Measurements from ENCODE around the gene ZNF275.
"Not testable (repeated sequence)": the region's sequence is repeated elsewhere in the genome, so short reads cannot be mapped to it uniquely, and the experiment has no call there.

ZNF275 gene

GRCh38 chrX:153319295-153320046, 14.5 kb upstream of the ZNF275 start:
- no peak for DNase-seq

DNA sequence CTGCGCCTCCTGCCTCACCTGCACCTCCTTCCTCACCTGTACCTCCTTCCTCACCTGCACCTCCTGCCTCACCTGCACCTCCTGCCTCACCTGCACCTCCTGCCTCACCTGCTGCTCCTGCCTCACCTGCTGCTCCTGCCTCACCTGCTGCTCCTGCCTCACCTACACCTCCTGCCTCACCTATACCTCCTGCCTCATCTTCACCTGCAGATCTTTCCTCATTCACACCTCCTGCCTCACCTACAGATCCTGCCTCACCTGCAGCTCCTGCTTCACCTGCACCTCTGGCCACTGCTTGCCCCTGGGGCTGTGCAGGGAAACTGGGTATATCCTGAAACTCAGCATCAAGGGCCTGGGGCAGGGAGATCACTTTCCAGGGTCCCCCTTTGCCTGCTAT, 13.9 kb upstream of the ZNF275 start:
- not testable (repeated sequence) for DNase-seq

GRCh38 chrX:153320555-153321184, 13.3 kb upstream of the ZNF275 start:
- no peak for DNase-seq

DNA sequence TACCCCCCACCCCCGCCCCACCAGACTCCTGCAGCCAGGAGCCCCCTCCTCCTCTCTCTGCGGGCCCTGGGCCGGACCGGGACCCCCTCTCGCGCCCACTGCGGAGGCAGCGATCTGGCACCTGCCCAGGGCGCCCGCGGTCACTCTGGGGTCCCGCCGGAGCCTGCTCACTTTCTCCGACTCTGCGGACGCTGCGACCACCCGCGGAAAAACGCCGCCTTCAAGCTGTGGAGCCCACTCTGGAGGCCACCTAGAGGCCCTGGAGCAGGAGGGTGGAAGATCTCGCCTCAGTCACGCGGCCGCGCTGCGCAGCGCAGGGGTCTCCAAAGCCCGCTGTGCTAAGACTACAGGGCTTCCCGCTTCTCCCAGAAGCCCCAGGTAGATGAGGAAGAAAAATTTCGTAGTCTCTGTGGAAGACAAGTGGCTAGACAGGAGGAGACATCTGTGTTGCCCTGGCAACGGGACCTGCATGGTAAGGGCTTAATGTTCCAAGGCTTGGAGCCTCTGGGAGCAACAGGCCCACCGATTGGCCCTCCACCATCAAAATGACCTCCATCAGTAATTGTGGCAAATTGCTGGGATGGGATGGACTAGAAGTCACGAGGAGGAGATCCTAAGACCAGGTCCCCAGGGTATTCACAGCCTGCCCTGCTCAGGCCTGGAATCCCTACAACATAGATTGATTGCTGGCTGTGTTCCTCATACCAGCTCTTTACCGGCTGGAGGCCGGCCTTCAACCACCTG, 12.4 kb upstream of the ZNF275 start, which contains the start of gene PNMA6F:
Gene PNMA6F, minus strand, starts transcription at position 387 of the 744 bp plus-strand sequence. CDS start 1,093 bp downstream, outside the sequence.
- DNase-seq: no peak

GRCh38 chrX:153327561-153327960, 6.4 kb upstream of the ZNF275 start:
- no peak for DNase-seq

DNA sequence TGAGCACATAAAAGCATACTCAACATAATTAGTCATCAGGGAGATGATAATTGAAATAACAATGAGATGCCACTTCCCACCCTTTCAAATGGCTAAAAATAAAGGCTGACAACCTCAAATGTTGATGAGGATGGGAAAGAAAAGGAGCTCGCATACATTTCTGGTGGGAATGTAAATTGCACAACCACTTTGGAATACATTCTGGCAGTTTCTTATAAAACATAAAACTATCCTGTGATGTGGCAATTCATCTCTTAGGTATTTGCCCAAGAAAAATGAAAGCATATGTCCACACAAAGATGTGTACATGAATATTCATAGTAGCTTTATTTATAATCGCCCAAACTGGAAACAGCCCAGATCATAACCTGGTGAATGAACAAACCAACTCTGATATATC, 687 bp upstream of the ZNF275 start:
- no peak for DNase-seq

DNA sequence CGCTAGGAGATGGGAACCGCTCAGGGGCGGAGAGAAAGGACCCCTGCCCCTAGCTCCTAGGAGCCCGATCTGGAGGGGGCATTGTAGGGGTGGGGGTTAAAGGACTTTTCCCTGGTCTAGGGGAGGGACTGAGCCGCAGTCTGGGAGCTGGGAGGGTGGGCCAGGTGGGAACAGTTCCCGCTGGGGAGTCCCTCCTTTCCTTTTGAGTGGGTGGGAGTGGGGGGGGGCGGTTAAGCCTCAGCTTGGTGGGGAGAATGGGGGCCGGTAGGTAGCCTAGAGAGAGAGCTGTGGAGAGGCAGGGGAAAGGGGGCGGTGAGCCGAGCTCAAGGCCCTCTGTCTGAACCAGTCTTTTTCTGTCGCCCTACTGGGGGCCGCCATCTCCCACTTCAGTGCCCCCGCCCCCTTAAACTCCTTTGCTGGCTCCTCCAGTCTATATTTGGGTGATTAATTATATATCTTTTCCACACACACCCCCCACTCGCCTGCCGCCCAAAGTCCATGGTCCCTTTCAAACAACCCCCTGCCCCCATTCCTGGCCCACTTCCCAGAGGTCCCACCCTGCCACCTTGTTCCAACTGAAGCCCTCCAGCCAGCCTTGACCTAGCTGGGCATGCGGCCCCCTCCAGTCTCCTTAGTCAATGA, 822 bp downstream of the ZNF275 start:
- DNase-seq: no peak

DNA sequence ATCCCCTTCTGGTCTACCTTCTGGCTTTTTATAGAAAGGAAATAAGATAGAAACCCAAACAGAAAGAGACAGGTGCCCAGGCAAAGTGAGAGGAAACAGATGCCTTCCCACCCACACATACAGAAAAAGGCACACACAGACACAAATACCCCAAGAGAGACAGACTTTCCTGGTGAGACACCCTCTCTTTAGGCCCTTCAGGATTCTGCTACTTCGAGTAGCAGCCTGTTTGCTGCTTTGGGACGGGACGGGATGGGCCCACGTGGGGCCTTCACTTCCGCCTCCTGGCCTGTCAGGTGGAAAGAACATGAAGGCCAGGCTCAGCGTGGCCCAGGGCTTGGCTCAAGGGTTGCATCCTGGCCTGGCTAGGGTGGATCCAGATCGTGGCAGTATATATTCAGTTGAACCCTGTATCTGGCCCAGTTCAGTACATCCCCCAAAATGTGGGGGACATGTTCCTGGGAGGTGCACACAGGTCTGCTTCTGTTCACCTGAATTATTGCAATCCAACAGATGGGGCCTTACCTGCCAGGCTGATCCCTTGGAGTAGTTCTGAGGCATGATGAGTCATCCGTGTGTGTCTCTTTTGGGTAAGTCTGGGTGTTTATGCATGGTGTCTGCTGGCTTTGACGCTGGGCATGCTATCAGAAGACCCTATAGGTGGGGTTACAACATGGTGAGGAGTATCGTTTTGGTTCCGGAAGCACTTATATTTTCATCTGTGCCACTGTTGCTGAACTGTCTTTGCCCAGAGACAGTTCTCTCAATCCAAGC, 2.4 kb downstream of the ZNF275 start:
- DNase-seq: no peak

DNA sequence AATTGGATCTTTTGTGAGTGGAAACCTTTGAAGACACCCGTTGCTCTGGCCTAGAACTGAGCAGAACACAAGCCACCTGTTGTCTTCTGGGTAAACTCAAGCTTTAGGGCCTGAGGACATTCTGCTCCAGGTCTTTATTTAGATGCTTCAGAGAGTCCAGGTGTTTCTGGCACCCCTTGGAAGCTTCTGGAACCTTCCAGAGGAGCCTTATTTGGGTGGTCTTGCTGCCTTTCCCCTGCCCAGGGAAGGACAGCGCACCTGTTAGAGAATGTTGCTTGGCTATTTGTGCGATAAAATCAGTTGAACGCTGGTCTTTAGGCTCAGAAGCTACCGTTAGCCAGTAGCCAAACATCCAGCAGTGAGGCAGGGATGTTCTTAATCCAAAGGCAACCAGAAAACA, 3.0 kb downstream of the ZNF275 start:
- DNase-seq: no peak

GRCh38 chrX:153338836-153339235, 4.9 kb downstream of the ZNF275 start:
- no peak for DNase-seq

GRCh38 chrX:153339662-153340061, 5.7 kb downstream of the ZNF275 start:
- DNase-seq: no peak

DNA sequence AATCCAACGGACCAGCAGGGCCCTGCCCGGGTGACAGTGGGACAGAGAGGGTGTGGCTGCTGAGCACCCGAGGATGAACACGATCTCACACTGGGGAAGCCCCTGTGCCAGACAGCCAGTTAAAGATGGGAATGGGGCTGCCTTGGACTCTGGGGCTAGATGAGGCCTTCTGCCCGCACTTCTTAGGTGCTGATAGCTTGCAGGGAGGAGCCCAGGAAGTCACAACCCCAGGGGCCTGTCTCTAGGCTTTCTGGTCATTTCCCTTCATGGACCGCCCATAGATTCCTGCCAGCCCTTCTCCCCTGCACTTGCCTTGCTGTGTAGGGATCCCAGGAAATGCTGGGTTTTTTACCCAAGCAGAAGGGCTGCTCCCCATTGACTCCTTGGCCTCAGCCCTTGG, 6.2 kb downstream of the ZNF275 start:
- DNase-seq: no peak

GRCh38 chrX:153342762-153343558, 9.0 kb downstream of the ZNF275 start:
- DNase-seq: no peak

DNA sequence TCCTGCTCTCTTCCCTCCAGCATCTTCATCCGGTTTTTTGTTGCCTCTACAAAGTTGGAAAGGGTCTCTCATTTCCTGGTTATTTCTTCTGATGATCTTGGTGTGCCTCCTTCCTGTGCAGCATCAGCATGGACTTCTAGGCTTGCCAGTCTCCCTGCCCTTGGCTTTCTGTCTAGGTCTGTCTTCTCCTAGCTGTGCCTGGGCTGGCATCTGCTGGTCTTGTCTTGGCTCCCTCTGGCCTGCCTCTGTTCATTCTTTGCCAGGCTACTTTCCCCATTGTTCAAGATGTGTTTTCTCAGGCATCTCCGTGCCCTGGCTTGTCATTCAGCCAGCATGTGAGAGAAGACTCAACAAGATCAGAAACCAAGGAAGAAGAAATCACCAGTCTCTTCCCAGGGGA, 9.7 kb downstream of the ZNF275 start:
- no peak for DNase-seq

GRCh38 chrX:153347530-153347929, 13.6 kb downstream of the ZNF275 start:
- DNase-seq: no peak

GRCh38 chrX:153348421-153348820, 14.5 kb downstream of the ZNF275 start:
- no peak for DNase-seq

DNA sequence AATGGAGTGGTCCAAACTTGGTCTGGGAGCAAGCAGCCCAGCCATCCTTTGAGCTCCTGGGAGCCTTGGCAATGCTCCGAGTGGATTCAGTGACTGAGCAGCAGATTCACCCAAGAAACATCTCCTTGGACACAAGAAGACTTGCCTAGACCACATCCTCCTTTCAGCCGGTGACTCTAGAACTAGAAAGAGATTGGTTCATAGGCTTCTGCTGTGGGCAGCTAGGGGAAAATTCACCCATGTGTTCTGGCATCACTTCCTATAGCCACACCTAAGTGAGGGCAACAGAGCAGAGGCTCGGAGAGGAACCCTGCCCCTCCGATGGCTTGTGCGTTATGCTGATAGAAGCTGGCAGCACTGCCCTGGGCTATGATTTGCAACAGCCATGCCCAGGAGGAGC, 16.0 kb downstream of the ZNF275 start:
- no peak for DNase-seq

DNA sequence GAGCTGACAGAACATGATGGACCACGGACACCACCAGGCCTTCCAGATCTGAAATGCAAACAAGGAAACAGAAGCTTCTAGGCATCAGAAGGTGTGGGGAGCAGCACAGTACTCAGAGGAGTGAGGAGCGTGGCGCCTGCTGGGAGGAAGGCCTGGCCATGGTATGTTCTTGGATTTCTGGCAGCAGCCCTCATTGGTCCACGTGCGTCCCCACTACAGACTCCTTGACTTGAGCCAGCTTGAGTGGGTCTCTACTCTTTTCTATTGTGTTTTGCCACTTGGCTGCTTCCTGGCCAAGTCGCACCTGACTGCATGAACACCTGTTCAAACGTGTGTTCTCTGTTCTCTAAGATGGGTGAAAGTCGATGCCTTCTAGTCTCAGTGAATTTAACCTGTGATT, 18.0 kb downstream of the ZNF275 start:
- no peak for DNase-seq

- no peak for DNase-seq
Observed at GRCh38 chrX:153352858-153353257, 18.9 kb downstream of the ZNF275 start.

GRCh38 chrX:153353416-153353815, 19.5 kb downstream of the ZNF275 start:
- no peak for DNase-seq

GRCh38 chrX:153357877-153358276, 23.9 kb downstream of the ZNF275 start:
- DNase-seq: no peak
